Vagina (tissue), 2 donors: Measurements from ENCODE around the gene SAMD4A. TPM values are rescaled to one million over a fixed set of nuclear protein-coding genes. Genes with fewer than 3 reads are reported as not detected.

Experiments
- DNase-seq, 2 donors: peaks; one replicate each; pipeline ENCODE4 v3.0.0-alpha.2; 2017; ENCODE audit errors: extremely low spot score in 2 of 2
- H3K27ac ChIP-seq: fragments of 200-600 bp; sonication (generic); one replicate; pipeline ENCODE4 v1.5.1; 2019
- H3K27me3 ChIP-seq: fragments of 200-600 bp; sonication (generic); one replicate; pipeline ENCODE4 v1.5.1; 2019
- H3K36me3 ChIP-seq, 2 donors: fragments of 200-600 bp; sonication (generic); one replicate each; pipeline ENCODE4 v1.5.1; 2017 to 2019
- H3K4me1 ChIP-seq: fragments of 200-600 bp; sonication (generic); one replicate; pipeline ENCODE4 v1.5.1; 2019
- H3K4me3 ChIP-seq, 2 donors: fragments of 200-600 bp; sonication (generic); 1 replicate in 1 of 2; 2 replicates in 1 of 2; pipeline ENCODE4 v1.5.1; 2016 to 2019
- H3K9me3 ChIP-seq: fragments of 200-600 bp; sonication (generic); one replicate; pipeline ENCODE4 v1.5.1; 2019
- POLR2A ChIP-seq, 2 donors: fragments of 450-650 bp; IDR thresholded peaks; one replicate each; pipeline ENCODE4 v1.6.1; 2017; ENCODE audit warnings: antibody characterized with exemption in 2 of 2, mild to moderate bottlenecking in 2 of 2, moderate library complexity in 2 of 2
- POLR2AphosphoS5 ChIP-seq, 2 donors: sonication (generic); formaldehyde crosslinking; IDR thresholded peaks; one replicate each; pipeline ENCODE4 v1.9.0; 2017; ENCODE audit warnings: antibody characterized with exemption in 2 of 2, mild to moderate bottlenecking in 2 of 2, low read depth in 1 of 2; ENCODE audit not compliant: insufficient read depth in 1 of 2
- intact Hi-C: fragments of 100-400 bp; cut with DNase I; formaldehyde crosslinking; loops from one replicate; pipeline ENCODE4 v1.15.1; 2023
- total RNA-seq: library from RNA; depleted of rRNA; stranded (reverse); fragments of >200 nt; gene quantifications from one replicate; pipeline ENCODE4 v1.2.3, GENCODE V29; 2016
- TF ChIP-seq, protein P1 (sequence below), 3 experiments: fragments of 450-650 bp in 2 of 3; fragments of 200-600 bp in 1 of 3; sonication (generic) in 1 of 3; IDR thresholded peaks; one replicate each; pipeline ENCODE4 v1.5.1; 2017 to 2019; ENCODE audit warnings: antibody characterized with exemption in 3 of 3, mild to moderate bottlenecking in 2 of 3, moderate library complexity in 2 of 3

Gene SAMD4A
- total RNA-seq, 1 donor from 2014 or later, result 43.0 TPM

DNA sequence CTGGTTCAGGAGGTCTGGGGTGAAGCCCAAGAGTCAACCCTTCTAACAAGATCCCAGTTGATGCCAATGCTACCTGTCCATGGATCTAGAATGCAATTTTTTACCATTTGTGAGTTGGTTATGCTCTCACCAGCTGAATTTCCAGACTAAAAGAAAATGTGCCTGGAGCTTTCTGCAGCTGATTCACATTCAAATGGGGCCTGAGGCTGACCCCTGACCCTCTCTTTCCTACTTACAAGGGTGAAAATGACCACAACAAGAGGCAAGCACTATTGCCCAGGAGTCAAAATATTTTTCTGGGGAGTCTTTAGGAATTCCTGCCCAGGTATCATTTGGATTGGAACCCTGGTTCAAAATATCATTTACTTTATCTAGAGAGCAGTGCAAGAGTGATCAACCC, 159.1 kb downstream of the SAMD4A start:
- DNase-seq, result no peak
- no peaks in the 10 kb centered on the region for H3K9me3 ChIP-seq
- H3K4me1 ChIP-seq, result peaks cover 16% of the 10 kb centered on the region
- H3K27ac ChIP-seq, result no peak overlapping the region
- no peaks in the 10 kb centered on the region for H3K36me3 ChIP-seq
- TF ChIP-seq, protein P1, sequence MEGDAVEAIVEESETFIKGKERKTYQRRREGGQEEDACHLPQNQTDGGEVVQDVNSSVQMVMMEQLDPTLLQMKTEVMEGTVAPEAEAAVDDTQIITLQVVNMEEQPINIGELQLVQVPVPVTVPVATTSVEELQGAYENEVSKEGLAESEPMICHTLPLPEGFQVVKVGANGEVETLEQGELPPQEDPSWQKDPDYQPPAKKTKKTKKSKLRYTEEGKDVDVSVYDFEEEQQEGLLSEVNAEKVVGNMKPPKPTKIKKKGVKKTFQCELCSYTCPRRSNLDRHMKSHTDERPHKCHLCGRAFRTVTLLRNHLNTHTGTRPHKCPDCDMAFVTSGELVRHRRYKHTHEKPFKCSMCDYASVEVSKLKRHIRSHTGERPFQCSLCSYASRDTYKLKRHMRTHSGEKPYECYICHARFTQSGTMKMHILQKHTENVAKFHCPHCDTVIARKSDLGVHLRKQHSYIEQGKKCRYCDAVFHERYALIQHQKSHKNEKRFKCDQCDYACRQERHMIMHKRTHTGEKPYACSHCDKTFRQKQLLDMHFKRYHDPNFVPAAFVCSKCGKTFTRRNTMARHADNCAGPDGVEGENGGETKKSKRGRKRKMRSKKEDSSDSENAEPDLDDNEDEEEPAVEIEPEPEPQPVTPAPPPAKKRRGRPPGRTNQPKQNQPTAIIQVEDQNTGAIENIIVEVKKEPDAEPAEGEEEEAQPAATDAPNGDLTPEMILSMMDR (IDR thresholded peaks at IDR 0.05), result no peak
- TF ChIP-seq POLR2A (IDR thresholded peaks at IDR 0.05) (no peak), POLR2AphosphoS5 (IDR thresholded peaks at IDR 0.05; ENCODE audit: insufficient read depth in 1 of 2, low read depth in 1 of 2) (no peak)
- H3K27me3 ChIP-seq, result no peaks in the 10 kb centered on the region
- no peak overlapping the region for H3K4me3 ChIP-seq
- intact Hi-C loops, result no loop called here

DNA sequence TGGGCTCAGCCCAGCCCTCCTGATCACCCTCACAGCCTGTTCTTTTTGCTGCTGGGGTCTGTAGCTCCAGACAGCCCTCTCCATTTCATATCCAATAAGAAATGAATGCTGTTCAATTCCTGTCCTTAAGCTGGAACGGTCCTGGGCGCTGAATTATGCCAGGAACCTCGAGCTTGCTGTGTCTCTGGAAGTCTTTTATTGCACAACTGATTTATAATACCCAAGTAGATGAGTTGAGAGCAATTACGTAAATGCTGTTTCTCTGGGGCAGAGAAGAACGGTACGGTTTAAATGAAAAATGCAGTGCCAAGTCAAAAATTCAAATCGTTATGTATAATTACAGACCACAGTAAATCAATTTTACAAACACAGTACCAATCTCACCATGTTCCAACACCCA, 161.0 kb downstream of the SAMD4A start:
- no peak for TF ChIP-seq POLR2A (IDR thresholded peaks at IDR 0.05)
- TF ChIP-seq, protein P1 (IDR thresholded peaks at IDR 0.05), result no peak
- peak in 1 of 2 donors; percentile 62 for TF ChIP-seq POLR2AphosphoS5 (IDR thresholded peaks at IDR 0.05; ENCODE audit: insufficient read depth in 1 of 2, low read depth in 1 of 2)
- no peaks in the 10 kb centered on the region for H3K36me3 ChIP-seq
- no peak for DNase-seq
- H3K27me3 ChIP-seq, result no peaks in the 10 kb centered on the region
- H3K4me1 ChIP-seq, result peaks cover 17% of the 10 kb centered on the region
- H3K9me3 ChIP-seq, result no peaks in the 10 kb centered on the region
- H3K27ac ChIP-seq, result peak overlapping the region; percentile 35
- H3K4me3 ChIP-seq, result peak overlapping the region in 1 of 2 donors; percentile 17
- intact Hi-C loops, result no loop called here

DNA sequence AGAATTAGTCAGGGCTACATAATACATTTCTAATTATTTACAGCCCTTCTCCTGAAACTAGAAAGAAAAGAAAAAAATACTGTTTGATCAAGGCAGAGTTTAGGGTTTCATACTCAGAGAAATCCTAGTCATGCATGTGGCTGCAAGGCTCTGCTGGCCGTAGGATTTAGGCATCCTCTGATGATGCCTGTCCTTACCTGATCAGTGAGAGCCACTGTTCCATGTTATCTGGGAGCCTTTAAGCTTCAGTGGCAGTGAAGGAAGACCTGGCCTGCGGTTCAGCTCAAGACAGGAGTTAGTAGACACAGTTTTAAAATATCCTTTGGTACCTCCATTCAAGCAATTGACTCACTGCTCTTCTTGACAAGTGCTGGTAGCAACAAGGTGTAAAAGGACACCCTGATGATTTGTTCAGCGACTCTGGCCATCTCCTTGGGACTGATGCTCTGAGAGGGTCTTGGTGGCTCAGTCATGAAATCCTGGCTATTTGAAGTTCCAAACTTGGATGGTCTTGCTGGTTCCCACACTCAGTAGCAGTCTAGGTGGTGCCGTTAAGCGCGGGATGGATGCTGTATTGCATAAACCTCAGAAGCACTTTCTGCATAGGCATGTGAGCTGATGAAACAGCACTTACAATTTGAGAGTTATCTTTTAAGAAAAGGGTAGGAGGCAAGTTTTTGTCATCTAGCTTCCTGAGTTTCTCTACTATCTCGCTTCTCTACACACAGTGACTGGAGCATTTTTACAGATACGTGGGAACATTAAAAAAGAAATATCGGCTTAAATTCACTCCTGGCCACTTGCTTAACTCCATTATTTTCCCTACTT, 162.0 kb downstream of the SAMD4A start:
- Histone ChIP-seq H3K27ac (peak overlapping the region; percentile 11), H3K4me1 (peaks cover 17% of the 10 kb centered on the region), H3K36me3 (no peaks in the 10 kb centered on the region), H3K9me3 (no peaks in the 10 kb centered on the region), H3K27me3 (no peaks in the 10 kb centered on the region), H3K4me3 (no peak overlapping the region)
- no peak for TF ChIP-seq POLR2A (IDR thresholded peaks at IDR 0.05)
- no peak for TF ChIP-seq POLR2AphosphoS5 (IDR thresholded peaks at IDR 0.05; ENCODE audit: insufficient read depth in 1 of 2, low read depth in 1 of 2)
- TF ChIP-seq, protein P1 (IDR thresholded peaks at IDR 0.05), result no peak
- intact Hi-C loops, result no loop called here
- DNase-seq, result no peak

DNA sequence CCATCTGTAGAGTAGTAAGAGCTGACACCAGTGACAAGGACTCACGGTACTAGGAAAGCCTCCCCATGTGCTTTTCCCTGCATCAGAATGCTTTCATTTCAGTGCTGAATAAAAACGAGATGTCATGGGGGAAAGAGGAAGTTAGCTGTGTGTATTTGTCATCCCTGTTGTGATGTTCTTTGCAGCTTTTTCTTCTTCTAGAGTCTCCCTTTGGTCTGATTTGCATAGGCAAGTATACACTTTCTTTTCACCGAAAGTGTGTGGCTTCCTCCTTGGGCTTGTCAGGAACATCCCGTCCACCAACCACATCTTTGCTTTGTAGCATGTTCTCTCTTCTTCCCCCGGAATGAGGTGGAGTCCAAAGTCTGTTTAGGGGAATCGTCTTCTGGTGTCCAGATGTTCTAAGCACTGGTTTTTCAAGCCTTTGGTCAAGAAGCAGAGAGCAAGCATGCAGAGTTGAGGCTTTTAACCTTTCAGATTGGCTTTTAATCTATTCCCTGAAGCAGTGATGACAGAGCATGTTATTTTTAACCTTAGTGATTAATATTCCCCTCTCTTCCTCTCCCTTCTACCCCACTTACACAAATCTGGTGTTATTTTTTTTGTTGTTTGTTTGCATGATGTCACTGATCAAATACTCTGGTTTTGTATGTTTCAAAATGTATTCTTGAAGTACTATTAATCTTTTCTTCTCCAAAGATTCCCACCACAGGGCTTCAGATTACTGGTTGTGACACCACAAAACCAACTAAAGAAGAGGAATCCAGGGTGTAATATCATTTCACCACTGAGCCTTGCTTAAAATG, 163.4 kb downstream of the SAMD4A start:
- intact Hi-C loops, result no loop called here
- DNase-seq, result no peak
- H3K27ac ChIP-seq, result peak overlapping the region; percentile 69
- no peaks in the 10 kb centered on the region for H3K9me3 ChIP-seq
- H3K36me3 ChIP-seq, result no peaks in the 10 kb centered on the region
- no peaks in the 10 kb centered on the region for H3K27me3 ChIP-seq
- H3K4me1 ChIP-seq, result peaks cover 17% of the 10 kb centered on the region
- no peak for TF ChIP-seq POLR2AphosphoS5 (IDR thresholded peaks at IDR 0.05; ENCODE audit: insufficient read depth in 1 of 2, low read depth in 1 of 2)
- TF ChIP-seq, protein P1 (IDR thresholded peaks at IDR 0.05), result no peak
- no peak for TF ChIP-seq POLR2A (IDR thresholded peaks at IDR 0.05)
- peak overlapping the region in 1 of 2 donors; percentile 11 for H3K4me3 ChIP-seq
